ENCODE results near the gene FAM98A. TPM values are rescaled to one million over a fixed set of nuclear protein-coding genes. Genes with fewer than 3 reads are reported as not detected.

FAM98A gene
- total RNA-seq, 3 donors from 2014 or later: 82.7 to 103 (median 91.2) TPM

Other genes starting within 250 kb of the FAM98A start
- gene RASGRP3, start 122.7 kb downstream of the FAM98A start, total RNA-seq: 1 to 10 TPM; 2.4 to 4.1 (median 2.8) TPM

Measured in activated T-cell treated with anti-CD3 and anti-CD28 coated beads, Interleukin-2, amount 50 U/mL, for 4 hours (primary cell).